H1 (cell line): ENCODE data around the gene ACYP1. TPM values are rescaled to one million over a fixed set of nuclear protein-coding genes. Genes with fewer than 3 reads are reported as not detected.

Source experiments
- ASH2L ChIP-seq: fragments of 200-600, 300-600 bp; sonication (generic); IDR thresholded peaks from one replicate; pipeline ENCODE4 v1.7.1; 2017; ENCODE audit warnings: low read length
- KDM1A ChIP-seq: fragments of 200-600, 300-600 bp; sonication (generic); IDR thresholded peaks from 2 replicates; pipeline ENCODE4 v1.7.1; 2016; ENCODE audit warnings: mild to moderate bottlenecking, low read length, borderline replicate concordance
- MAX ChIP-seq: IDR thresholded peaks from 2 replicates; pipeline ENCODE4 v1.6.1; 2012; ENCODE audit warnings: inconsistent platforms
- TAF7 ChIP-seq: optimal IDR thresholded peaks from 2 replicates; pipeline ENCODE3; 2011; ENCODE audit warnings: low read depth, mild to moderate bottlenecking, inconsistent platforms, low read length, moderate library complexity, borderline replicate concordance
- polyA plus RNA-seq, 7 experiments: library from polyadenylated mRNA; depleted of rRNA in 3 of 7; stranded (reverse) in 5 of 7; unstranded in 2 of 7; fragments of >200 nt in 5 of 7; fragments of 200-250 nt in 2 of 7; gene quantifications; 1 replicate in 5 of 7; 2 replicates in 1 of 7; 4 replicates in 1 of 7; pipeline versions ENCODE4 v1.2.1 to v1.2.3, GENCODE V29; 2011 to 2013; ENCODE audit warnings: missing spikeins in 2 of 7, mixed read lengths in 2 of 7
- total RNA-seq: library from RNA; stranded (reverse); fragmentation: NEBNext Ultra II Directional; extraction: Animal tissue kit (Norgen Biotek cat#: 25700); gene quantifications from 2 replicates; pipeline ENCODE4 v1.2.1, GENCODE V29; 2021

The ACYP1 gene
- total and polyA plus RNA-seq, 2 of the 8 experiments (the other 6 are each of a cell fraction or from before 2014, with no cell fraction given), result 22.3 to 24.8 TPM

GRCh38 chr14:75011356-75011994 is 52.3 kb downstream of the ACYP1 start (continued):
- no peak for TF ChIP-seq TAF7
- no peak for TF ChIP-seq ASH2L
- TF ChIP-seq MAX, result no peak
- TF ChIP-seq KDM1A, result no peak
